GM18511 (cell line): ENCODE data around the gene SLC19A2.

Source experiments
- ATAC-seq: cut with Tn5 transposase; IDR thresholded peaks from one replicate; pipeline ENCODE4 v1.9.1; 2021; ENCODE audit warnings: mild to moderate bottlenecking, moderate library complexity; ENCODE audit not compliant: unreplicated experiment

SLC19A2 gene

DNA sequence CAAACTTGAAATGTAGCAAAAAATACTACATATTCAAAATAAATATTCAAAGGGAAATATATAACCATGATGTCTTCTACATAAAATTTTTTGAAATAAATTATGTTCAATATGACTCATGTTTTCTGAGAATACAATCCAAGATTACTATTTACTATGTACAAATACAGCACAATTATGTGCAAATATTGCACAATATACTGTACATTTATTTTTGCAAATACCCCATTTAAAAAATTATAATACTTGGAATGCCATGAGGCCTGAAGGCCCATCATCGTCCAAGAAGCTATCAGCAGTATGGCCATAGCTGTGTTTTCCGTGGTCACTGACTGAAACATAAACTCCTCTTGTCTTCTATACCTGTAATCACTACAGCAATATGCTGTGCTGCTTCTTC lies 70.8 kb downstream of the SLC19A2 start:
- ATAC-seq = no peak
